ENCODE measurements around the gene CD302. TPM values are rescaled to one million over a fixed set of nuclear protein-coding genes. Genes with fewer than 3 reads are reported as not detected.
"Not testable (repeated sequence)": the region's sequence is repeated elsewhere in the genome, so short reads cannot be mapped to it uniquely, and the experiment has no call there.

The CD302 gene
- total RNA-seq, 2 experiments from 2014 or later = 0.42 to 0.73 TPM

- H3K4me3 Mint-ChIP-seq = no peak overlapping the region
- no peaks in the 10 kb centered on the region for H3K9me3 Mint-ChIP-seq
- ChIA-PET CTCF (no interaction called here), POLR2A (no interaction called here)
- DNase-seq = no peak
- peaks cover 45% of the 10 kb centered on the region for H3K36me3 Mint-ChIP-seq (ENCODE audit: low read depth)
- no peaks in the 10 kb centered on the region for H3K4me1 Mint-ChIP-seq
- no peak overlapping the region for H3K27ac Mint-ChIP-seq
- H3K27me3 Mint-ChIP-seq = no peaks in the 10 kb centered on the region
These were observed 39.3 kb downstream of the CD302 start for GRCh38 chr2:159758686-159759085.

- no peaks in the 10 kb centered on the region for H3K27me3 Mint-ChIP-seq
- no peak for DNase-seq
- no peaks in the 10 kb centered on the region for H3K4me1 Mint-ChIP-seq
- peaks cover 41% of the 10 kb centered on the region for H3K36me3 Mint-ChIP-seq (ENCODE audit: low read depth)
- CTCF ChIA-PET = no interaction called here
- H3K27ac Mint-ChIP-seq = no peak overlapping the region
- no peak overlapping the region for H3K4me3 Mint-ChIP-seq
- H3K9me3 Mint-ChIP-seq = no peaks in the 10 kb centered on the region
- POLR2A ChIA-PET = no interaction called here
These were observed 39.8 kb downstream of the CD302 start for GRCh38 chr2:159758239-159758638.

GRCh38 chr2:159755788-159756187 is 42.2 kb downstream of the CD302 start:
- no peak for DNase-seq
- CTCF ChIA-PET = interaction anchor here (1.1 kb wide), 1 partner anchor 26 kb away, joined by 5 read pairs; no protein-coding TSS in a partner anchor
- H3K27me3 Mint-ChIP-seq = no peaks in the 10 kb centered on the region
- H3K4me3 Mint-ChIP-seq = no peak overlapping the region
- H3K27ac Mint-ChIP-seq = no peak overlapping the region
- H3K36me3 Mint-ChIP-seq (ENCODE audit: low read depth) = peaks cover 51% of the 10 kb centered on the region
- POLR2A ChIA-PET = no interaction called here
- H3K4me1 Mint-ChIP-seq = peaks cover 14% of the 10 kb centered on the region
- H3K9me3 Mint-ChIP-seq = no peaks in the 10 kb centered on the region

- no peaks in the 10 kb centered on the region for H3K9me3 Mint-ChIP-seq
- no peak overlapping the region for H3K27ac Mint-ChIP-seq
- DNase-seq = no peak
- ChIA-PET POLR2A (no interaction called here), CTCF (no interaction called here)
- H3K4me3 Mint-ChIP-seq = no peak overlapping the region
- peaks cover 14% of the 10 kb centered on the region for H3K4me1 Mint-ChIP-seq
- H3K27me3 Mint-ChIP-seq = no peaks in the 10 kb centered on the region
- peaks cover 45% of the 10 kb centered on the region for H3K36me3 Mint-ChIP-seq (ENCODE audit: low read depth)
These were observed 43.0 kb downstream of the CD302 start for GRCh38 chr2:159755014-159755413.

- no peak overlapping the region for H3K4me3 Mint-ChIP-seq
- peaks cover 41% of the 10 kb centered on the region for H3K36me3 Mint-ChIP-seq (ENCODE audit: low read depth)
- DNase-seq = no peak
- H3K9me3 Mint-ChIP-seq = no peaks in the 10 kb centered on the region
- ChIA-PET POLR2A (interaction anchor here (0.5 kb wide), 1 partner anchor 1413 kb away, joined by 3 read pairs; no protein-coding TSS in a partner anchor), CTCF (interaction anchor here (0.8 to 1.2 kb wide), 3 partner anchors 9 to 12 kb away, joined by 3 to 5 read pairs (median 5); no protein-coding TSS in a partner anchor)
- H3K27me3 Mint-ChIP-seq = no peaks in the 10 kb centered on the region
- H3K27ac Mint-ChIP-seq = no peak overlapping the region
- H3K4me1 Mint-ChIP-seq = peaks cover 14% of the 10 kb centered on the region
These were observed 44.2 kb downstream of the CD302 start for GRCh38 chr2:159753797-159754196.

- Mint-ChIP-seq H3K27ac (no peak overlapping the region), H3K4me1 (peaks cover 15% of the 10 kb centered on the region)
These were observed 47.1 kb downstream of the CD302 start for GRCh38 chr2:159750873-159751272.

GRCh38 chr2:159748089-159748488 is 49.9 kb downstream of the CD302 start:
- peaks cover 17% of the 10 kb centered on the region for H3K4me1 Mint-ChIP-seq
- H3K9me3 Mint-ChIP-seq = no peaks in the 10 kb centered on the region
- no peak overlapping the region for H3K27ac Mint-ChIP-seq
- POLR2A ChIA-PET = no interaction called here
- H3K4me3 Mint-ChIP-seq = no peak overlapping the region
- no peak for DNase-seq
- H3K27me3 Mint-ChIP-seq = no peaks in the 10 kb centered on the region
- peaks cover 62% of the 10 kb centered on the region for H3K36me3 Mint-ChIP-seq (ENCODE audit: low read depth)
- CTCF ChIA-PET = interaction anchor here (0.9 kb wide), 1 partner anchor 10 kb away, joined by 3 read pairs; no protein-coding TSS in a partner anchor

More at GRCh38 chr2:159750873-159751272, 47.1 kb downstream of the CD302 start:
- ChIA-PET POLR2A (no interaction called here), CTCF (no interaction called here)
- Mint-ChIP-seq H3K27me3 (no peaks in the 10 kb centered on the region), H3K36me3 (ENCODE audit: low read depth) (peaks cover 48% of the 10 kb centered on the region), H3K9me3 (no peaks in the 10 kb centered on the region), H3K4me3 (no peak overlapping the region)
- no peak for DNase-seq

- H3K4me1 Mint-ChIP-seq, H3K4me3 Mint-ChIP-seq, H3K9me3 Mint-ChIP-seq, H3K27ac Mint-ChIP-seq, DNase-seq, H3K27me3 Mint-ChIP-seq, CTCF ChIA-PET, POLR2A ChIA-PET: not testable (repeated sequence)
- peaks cover 50% of the 10 kb centered on the region for H3K36me3 Mint-ChIP-seq (ENCODE audit: low read depth)
These were observed 52.8 kb downstream of the CD302 start for GRCh38 chr2:159745237-159745636.

- no peaks in the 10 kb centered on the region for H3K9me3 Mint-ChIP-seq
- no peak overlapping the region for H3K4me3 Mint-ChIP-seq
- H3K27ac Mint-ChIP-seq = no peak overlapping the region
- H3K27me3 Mint-ChIP-seq = no peaks in the 10 kb centered on the region
- ChIA-PET POLR2A (no interaction called here), CTCF (interaction anchor here (1.5 kb wide), 1 partner anchor 10 kb away, joined by 3 read pairs; no protein-coding TSS in a partner anchor)
- H3K4me1 Mint-ChIP-seq = peaks cover 3% of the 10 kb centered on the region
- peaks cover 55% of the 10 kb centered on the region for H3K36me3 Mint-ChIP-seq (ENCODE audit: low read depth)
- no peak for DNase-seq
These were observed 53.6 kb downstream of the CD302 start for GRCh38 chr2:159744363-159744762.

- H3K27ac Mint-ChIP-seq = no peak overlapping the region
- ChIA-PET CTCF (interaction anchor here (1.5 kb wide), 1 partner anchor 8 kb away, joined by 3 read pairs; no protein-coding TSS in a partner anchor), POLR2A (no interaction called here)
- H3K36me3 Mint-ChIP-seq (ENCODE audit: low read depth) = peaks cover 56% of the 10 kb centered on the region
- H3K4me3 Mint-ChIP-seq = no peak overlapping the region
- DNase-seq = no peak
- H3K4me1 Mint-ChIP-seq = peaks cover 5% of the 10 kb centered on the region
- no peaks in the 10 kb centered on the region for H3K27me3 Mint-ChIP-seq
- H3K9me3 Mint-ChIP-seq = no peaks in the 10 kb centered on the region
These were observed 55.2 kb downstream of the CD302 start for GRCh38 chr2:159742846-159743245.

- H3K4me1 Mint-ChIP-seq = peaks cover 15% of the 10 kb centered on the region
- peaks cover 66% of the 10 kb centered on the region for H3K36me3 Mint-ChIP-seq (ENCODE audit: low read depth)
- no peaks in the 10 kb centered on the region for H3K27me3 Mint-ChIP-seq
- CTCF ChIA-PET = interaction anchor here (1.2 kb wide), 1 partner anchor 19 kb away, joined by 4 read pairs; no protein-coding TSS in a partner anchor
- H3K9me3 Mint-ChIP-seq = no peaks in the 10 kb centered on the region
- H3K27ac Mint-ChIP-seq = peak overlapping the region; percentile 5
- no peak for DNase-seq
- H3K4me3 Mint-ChIP-seq = no peak overlapping the region
- POLR2A ChIA-PET = no interaction called here
These were observed 59.3 kb downstream of the CD302 start for GRCh38 chr2:159738509-159739390.

- Mint-ChIP-seq H3K27ac (no peak overlapping the region), H3K4me3 (no peak overlapping the region), H3K9me3 (no peaks in the 10 kb centered on the region), H3K4me1 (peaks cover 17% of the 10 kb centered on the region), H3K27me3 (no peaks in the 10 kb centered on the region), H3K36me3 (ENCODE audit: low read depth) (peaks cover 67% of the 10 kb centered on the region)
- CTCF ChIA-PET = interaction anchor here (0.6 to 1.2 kb wide), 3 partner anchors 11 to 506 kb away, joined by 3 to 4 read pairs (median 3); no protein-coding TSS in a partner anchor
- DNase-seq = no peak
- POLR2A ChIA-PET = no interaction called here
These were observed 60.1 kb downstream of the CD302 start for GRCh38 chr2:159737917-159738296.

GRCh38 chr2:159737292-159737916 is 60.6 kb downstream of the CD302 start:
- ChIA-PET CTCF (interaction anchor here (0.6 to 1.2 kb wide), 3 partner anchors 11 to 506 kb away, joined by 3 to 4 read pairs (median 3); no protein-coding TSS in a partner anchor), POLR2A (no interaction called here)
- H3K36me3 Mint-ChIP-seq (ENCODE audit: low read depth) = peaks cover 64% of the 10 kb centered on the region

More at GRCh38 chr2:159737292-159737916, 60.6 kb downstream of the CD302 start:
- DNase-seq = no peak
- Mint-ChIP-seq H3K4me3 (no peak overlapping the region), H3K27me3 (no peaks in the 10 kb centered on the region), H3K4me1 (peaks cover 17% of the 10 kb centered on the region), H3K27ac (no peak overlapping the region), H3K9me3 (no peaks in the 10 kb centered on the region)

All from activated CD4-positive, alpha-beta T cell treated with anti-CD3 and anti-CD28 coated beads, Interleukin-2, amount 10 ng/mL, durations not matched to agents 7 days and 5 days (primary cell).